ENCODE measurements around the gene GJC3. TPM values are rescaled to one million over a fixed set of nuclear protein-coding genes. Genes with fewer than 3 reads are reported as not detected.

GJC3 gene
- total RNA-seq, 3 donors from 2014 or later (not counting 1 experiment from before 2014, with no cell fraction given), result not detected

DNA sequence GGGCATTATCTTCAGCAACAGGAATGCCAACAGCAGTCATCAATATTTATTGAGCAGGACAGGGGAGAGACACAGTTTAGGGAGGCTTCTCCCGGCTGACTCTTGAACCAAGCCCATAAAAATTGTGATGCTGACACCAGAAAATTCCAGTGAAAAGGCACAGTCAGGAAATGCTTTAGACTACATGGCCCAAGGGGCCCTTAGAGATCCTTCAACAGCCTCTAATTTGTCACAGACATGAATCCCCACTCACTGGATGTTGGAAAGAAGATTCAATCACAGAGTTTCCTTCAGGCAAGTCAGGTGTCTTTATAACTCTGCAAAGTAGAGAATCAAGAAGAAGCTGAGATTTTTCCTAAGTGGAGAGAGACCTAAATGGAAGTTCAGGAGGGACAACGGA is 1.2 kb downstream of the GJC3 start:
- DNase-seq (no peak), ATAC-seq (no peak)
- Histone ChIP-seq H3K27ac (ENCODE audit: low read length) (no peak overlapping the region), H3K9me3 (ENCODE audit: control insufficient read depth, insufficient read depth, low read length) (no peaks in the 10 kb centered on the region), H3K4me1 (ENCODE audit: control insufficient read depth, insufficient read depth, low read length) (peaks cover 6% of the 10 kb centered on the region), H3K36me3 (ENCODE audit: control insufficient read depth, insufficient read depth, low read length) (no peaks in the 10 kb centered on the region), H3K4me3 (ENCODE audit: low read length) (no peak overlapping the region), H3K27me3 (ENCODE audit: control insufficient read depth, insufficient read depth, low read length) (peaks cover 8% of the 10 kb centered on the region)
- TF ChIP-seq, protein P1, sequence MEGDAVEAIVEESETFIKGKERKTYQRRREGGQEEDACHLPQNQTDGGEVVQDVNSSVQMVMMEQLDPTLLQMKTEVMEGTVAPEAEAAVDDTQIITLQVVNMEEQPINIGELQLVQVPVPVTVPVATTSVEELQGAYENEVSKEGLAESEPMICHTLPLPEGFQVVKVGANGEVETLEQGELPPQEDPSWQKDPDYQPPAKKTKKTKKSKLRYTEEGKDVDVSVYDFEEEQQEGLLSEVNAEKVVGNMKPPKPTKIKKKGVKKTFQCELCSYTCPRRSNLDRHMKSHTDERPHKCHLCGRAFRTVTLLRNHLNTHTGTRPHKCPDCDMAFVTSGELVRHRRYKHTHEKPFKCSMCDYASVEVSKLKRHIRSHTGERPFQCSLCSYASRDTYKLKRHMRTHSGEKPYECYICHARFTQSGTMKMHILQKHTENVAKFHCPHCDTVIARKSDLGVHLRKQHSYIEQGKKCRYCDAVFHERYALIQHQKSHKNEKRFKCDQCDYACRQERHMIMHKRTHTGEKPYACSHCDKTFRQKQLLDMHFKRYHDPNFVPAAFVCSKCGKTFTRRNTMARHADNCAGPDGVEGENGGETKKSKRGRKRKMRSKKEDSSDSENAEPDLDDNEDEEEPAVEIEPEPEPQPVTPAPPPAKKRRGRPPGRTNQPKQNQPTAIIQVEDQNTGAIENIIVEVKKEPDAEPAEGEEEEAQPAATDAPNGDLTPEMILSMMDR (IDR thresholded peaks at IDR 0.05), result no peak
- H3K4me3 Mint-ChIP-seq, result no peak overlapping the region
- H3K9me3 Mint-ChIP-seq, result no peaks in the 10 kb centered on the region
- peaks cover 0 to 5% of the 10 kb centered on the region in 2 donors for H3K4me1 Mint-ChIP-seq
- H3K27ac Mint-ChIP-seq, result no peak overlapping the region
- H3K27me3 Mint-ChIP-seq (ENCODE audit: low read depth in 2 of 2), result peaks cover 45 to 68% of the 10 kb centered on the region in 2 donors
- 91% methylated on average over 2 of the region's 2 CpGs for WGBS (ENCODE audit: insufficient coverage)
- intact Hi-C loops (cut with micrococcal nuclease), result no loop called here
- no peaks in the 10 kb centered on the region for H3K36me3 Mint-ChIP-seq

DNA sequence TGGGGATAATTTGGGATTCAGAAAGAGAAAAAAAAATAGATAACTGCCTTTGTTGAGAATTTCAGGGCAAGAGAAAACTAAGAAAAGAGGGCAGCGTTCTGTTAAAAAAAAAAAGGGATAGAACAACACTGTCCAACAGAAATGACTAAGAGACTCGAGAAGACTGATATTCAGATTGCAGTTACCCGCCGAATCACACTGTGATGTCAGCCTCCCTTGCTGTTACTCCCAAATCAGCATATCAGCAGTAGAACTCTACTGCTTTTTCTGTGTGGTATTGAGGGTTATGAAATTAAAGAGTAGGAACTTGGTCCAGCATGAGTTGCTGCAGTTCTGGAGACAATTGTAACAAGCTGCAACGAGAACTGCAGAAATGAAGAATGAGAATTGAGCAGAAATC is 1.9 kb downstream of the GJC3 start:
- DNase-seq, result no peak
- intact Hi-C loops (cut with micrococcal nuclease), result no loop called here
- peaks cover 0 to 5% of the 10 kb centered on the region in 2 donors for H3K4me1 Mint-ChIP-seq

GRCh38 chr7:99926321-99926720 is 3.1 kb downstream of the GJC3 start:
- no peaks in the 10 kb centered on the region for H3K36me3 Mint-ChIP-seq
- no peak overlapping the region for H3K4me3 ChIP-seq (ENCODE audit: low read length)
- no peak overlapping the region for H3K4me3 Mint-ChIP-seq
- H3K9me3 Mint-ChIP-seq, result no peaks in the 10 kb centered on the region
- H3K27me3 Mint-ChIP-seq (ENCODE audit: low read depth in 2 of 2), result peaks cover 39 to 61% of the 10 kb centered on the region in 2 donors
- no peaks in the 10 kb centered on the region for H3K9me3 ChIP-seq (ENCODE audit: control insufficient read depth, insufficient read depth, low read length)
- DNase-seq (no peak), ATAC-seq (no peak)
- H3K27ac Mint-ChIP-seq, result no peak overlapping the region
- no peak overlapping the region for H3K27ac ChIP-seq (ENCODE audit: low read length)
- H3K27me3 ChIP-seq (ENCODE audit: control insufficient read depth, insufficient read depth, low read length), result peaks cover 8% of the 10 kb centered on the region
- intact Hi-C loops (cut with micrococcal nuclease), result no loop called here
- TF ChIP-seq, protein P1 (IDR thresholded peaks at IDR 0.05), result no peak
- peaks cover 6% of the 10 kb centered on the region for H3K4me1 ChIP-seq (ENCODE audit: control insufficient read depth, insufficient read depth, low read length)
- H3K4me1 Mint-ChIP-seq, result peaks cover 0 to 5% of the 10 kb centered on the region in 2 donors
- H3K36me3 ChIP-seq (ENCODE audit: control insufficient read depth, insufficient read depth, low read length), result no peaks in the 10 kb centered on the region

More for the DNA sequence above, 1.9 kb downstream of the GJC3 start:
- ATAC-seq, result no peak
- no peaks in the 10 kb centered on the region for H3K36me3 ChIP-seq (ENCODE audit: control insufficient read depth, insufficient read depth, low read length)
- WGBS (ENCODE audit: insufficient coverage), result 83% methylated on average over 5 of the region's 5 CpGs
- H3K27ac Mint-ChIP-seq, result no peak overlapping the region
- no peak overlapping the region for H3K4me3 ChIP-seq (ENCODE audit: low read length)
- H3K27ac ChIP-seq (ENCODE audit: low read length), result no peak overlapping the region
- no peaks in the 10 kb centered on the region for H3K9me3 Mint-ChIP-seq
- H3K4me1 ChIP-seq (ENCODE audit: control insufficient read depth, insufficient read depth, low read length), result peaks cover 6% of the 10 kb centered on the region
- no peaks in the 10 kb centered on the region for H3K36me3 Mint-ChIP-seq
- TF ChIP-seq, protein P1 (IDR thresholded peaks at IDR 0.05), result no peak
- H3K9me3 ChIP-seq (ENCODE audit: control insufficient read depth, insufficient read depth, low read length), result no peaks in the 10 kb centered on the region
- peaks cover 44 to 66% of the 10 kb centered on the region in 2 donors for H3K27me3 Mint-ChIP-seq (ENCODE audit: low read depth in 2 of 2)
- no peak overlapping the region for H3K4me3 Mint-ChIP-seq
- H3K27me3 ChIP-seq (ENCODE audit: control insufficient read depth, insufficient read depth, low read length), result peaks cover 8% of the 10 kb centered on the region

DNA sequence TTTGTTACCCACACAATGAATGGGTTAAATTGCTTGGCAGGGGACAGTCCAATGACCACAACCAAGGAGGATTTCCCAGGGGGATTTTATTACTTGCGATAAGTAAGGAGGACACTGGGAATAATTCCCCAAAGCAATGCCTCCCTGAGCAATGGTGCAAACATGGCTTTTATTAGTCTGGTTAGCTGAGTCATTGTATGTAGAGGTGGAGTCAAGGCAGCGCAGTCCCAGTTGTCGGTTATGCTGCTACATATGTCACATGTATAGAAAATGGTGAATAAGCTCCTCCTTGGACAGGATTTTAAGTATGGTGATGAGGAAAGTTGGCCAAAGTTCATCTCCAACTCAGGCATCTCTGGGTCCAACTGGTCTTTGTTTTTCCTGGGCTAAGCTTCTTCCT is 6.2 kb downstream of the GJC3 start:
- Histone ChIP-seq H3K27ac (ENCODE audit: low read length) (no peak overlapping the region), H3K36me3 (ENCODE audit: control insufficient read depth, insufficient read depth, low read length) (no peaks in the 10 kb centered on the region), H3K4me1 (ENCODE audit: control insufficient read depth, insufficient read depth, low read length) (peaks cover 14% of the 10 kb centered on the region), H3K9me3 (ENCODE audit: control insufficient read depth, insufficient read depth, low read length) (no peaks in the 10 kb centered on the region), H3K27me3 (ENCODE audit: control insufficient read depth, insufficient read depth, low read length) (peaks cover 6% of the 10 kb centered on the region), H3K4me3 (ENCODE audit: low read length) (no peak overlapping the region)
- no peak overlapping the region for H3K27ac Mint-ChIP-seq
- H3K36me3 Mint-ChIP-seq, result no peaks in the 10 kb centered on the region
- ATAC-seq, result no peak
- H3K27me3 Mint-ChIP-seq (ENCODE audit: low read depth in 2 of 2), result peaks cover 16 to 35% of the 10 kb centered on the region in 2 donors
- DNase-seq, result no peak
- TF ChIP-seq, protein P1 (IDR thresholded peaks at IDR 0.05), result no peak
- intact Hi-C loops (cut with micrococcal nuclease), result no loop called here
- peaks cover 11 to 18% of the 10 kb centered on the region in 2 donors for H3K4me1 Mint-ChIP-seq
- H3K9me3 Mint-ChIP-seq, result no peaks in the 10 kb centered on the region
- WGBS (ENCODE audit: insufficient coverage), result 99% methylated on average over 3 of the region's 3 CpGs
- no peak overlapping the region for H3K4me3 Mint-ChIP-seq

All from natural killer cell (primary cell).